HG03571 (cell line): ENCODE measurements around the gene CHAC2.
"Not testable (repeated sequence)": the region's sequence is repeated elsewhere in the genome, so short reads cannot be mapped to it uniquely, and the experiment has no call there.

Experiments
- ATAC-seq: cut with Tn5 transposase; IDR thresholded peaks from one replicate; pipeline ENCODE4 v1.9.1; 2021; ENCODE audit not compliant: unreplicated experiment

CHAC2 gene

GRCh38 chr2:53777134-53777533 lies 9.5 kb downstream of the CHAC2 start:
- no peak for ATAC-seq

GRCh38 chr2:53778536-53779162 lies 11.0 kb downstream of the CHAC2 start:
- no peak for ATAC-seq

- ATAC-seq = no peak
Observed at GRCh38 chr2:53780056-53780455, 12.5 kb downstream of the CHAC2 start.

- no peak for ATAC-seq
Observed at GRCh38 chr2:53782676-53783075, 15.1 kb downstream of the CHAC2 start.

- no peak for ATAC-seq
Observed at GRCh38 chr2:53784436-53784835, 16.8 kb downstream of the CHAC2 start.

GRCh38 chr2:53785366-53785765 lies 17.8 kb downstream of the CHAC2 start:
- ATAC-seq = no peak

DNA sequence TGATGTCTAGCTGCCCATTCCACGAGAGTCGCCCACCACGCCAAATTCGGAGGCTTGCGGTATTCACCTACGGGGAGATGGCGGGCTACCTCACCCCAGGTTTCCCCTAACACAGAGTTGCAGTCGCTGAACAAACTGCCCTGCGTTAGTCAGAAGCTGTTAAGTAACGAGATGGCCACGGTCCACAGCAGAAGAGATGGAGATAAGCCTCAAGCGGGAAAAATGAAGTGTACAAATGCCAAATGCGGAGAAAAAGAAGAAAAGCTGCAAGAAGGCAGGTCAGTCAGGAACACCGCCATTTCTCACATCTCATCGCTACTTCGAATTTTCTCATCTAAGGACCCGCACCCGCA lies 18.7 kb downstream of the CHAC2 start:
- peak; percentile 6 for ATAC-seq

- peak; percentile 95 for ATAC-seq
Observed at GRCh38 chr2:53786705-53787613, 19.4 kb downstream of the CHAC2 start, which contains the start of the genes ASB3 and ERLEC1. Gene ASB3 (minus strand): TSS chr2:53786953. CDS start chr2:53765572, 21,381 bp downstream. Gene ERLEC1 (plus strand): TSS chr2:53787044. CDS start chr2:53787211, 167 bp downstream.

DNA sequence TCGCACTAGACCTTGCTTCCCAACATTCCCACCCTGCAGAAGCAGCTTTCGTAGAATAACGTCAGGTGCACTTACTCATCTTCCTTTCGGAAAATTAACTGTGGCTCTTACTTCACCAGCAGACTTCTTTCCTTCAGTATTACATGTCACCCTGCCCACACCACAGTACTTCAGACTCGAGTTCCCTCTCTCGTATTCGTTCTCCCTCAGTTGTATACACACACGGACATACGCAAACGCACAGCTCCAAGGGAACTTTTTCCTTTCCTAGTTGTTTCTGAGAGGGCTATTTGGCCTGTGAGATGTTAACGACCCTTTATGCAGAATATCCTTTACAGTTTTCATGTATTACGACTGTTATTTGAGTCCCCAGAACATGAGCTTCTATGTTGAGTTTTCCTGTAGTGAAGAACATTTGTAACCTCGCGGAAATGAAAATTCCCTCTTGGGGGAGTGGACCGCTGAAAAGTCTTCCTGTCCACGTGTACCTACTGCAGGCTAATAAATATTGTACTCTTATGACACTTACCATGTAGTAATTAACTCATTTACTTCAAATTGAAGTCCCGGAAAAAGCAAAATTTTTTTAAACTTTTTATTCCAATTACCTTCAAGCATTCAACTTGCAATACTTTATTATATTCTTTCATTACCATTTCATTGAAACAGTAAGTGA lies 20.1 kb downstream of the CHAC2 start:
- ATAC-seq = peak; percentile 8

GRCh38 chr2:53793261-53793660 lies 25.7 kb downstream of the CHAC2 start:
- ATAC-seq = no peak

DNA sequence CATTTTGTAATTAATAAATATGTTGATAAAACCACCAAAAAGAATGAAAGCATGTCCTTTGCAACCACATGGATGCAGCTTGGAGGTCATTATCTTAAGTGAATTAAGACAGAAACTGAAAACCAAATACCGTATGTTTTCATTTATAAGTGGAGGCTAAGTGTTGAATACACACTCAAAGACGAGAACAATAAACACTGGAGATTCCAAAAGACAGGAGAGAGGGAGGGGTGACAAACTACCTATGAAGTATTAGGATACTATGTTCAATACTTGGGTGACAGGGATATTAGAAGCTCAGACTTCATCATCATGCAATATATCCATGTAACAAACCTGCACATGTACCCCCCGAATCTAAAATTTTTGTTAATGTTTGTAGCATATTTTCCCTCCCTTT lies 26.2 kb downstream of the CHAC2 start:
- ATAC-seq = no peak

DNA sequence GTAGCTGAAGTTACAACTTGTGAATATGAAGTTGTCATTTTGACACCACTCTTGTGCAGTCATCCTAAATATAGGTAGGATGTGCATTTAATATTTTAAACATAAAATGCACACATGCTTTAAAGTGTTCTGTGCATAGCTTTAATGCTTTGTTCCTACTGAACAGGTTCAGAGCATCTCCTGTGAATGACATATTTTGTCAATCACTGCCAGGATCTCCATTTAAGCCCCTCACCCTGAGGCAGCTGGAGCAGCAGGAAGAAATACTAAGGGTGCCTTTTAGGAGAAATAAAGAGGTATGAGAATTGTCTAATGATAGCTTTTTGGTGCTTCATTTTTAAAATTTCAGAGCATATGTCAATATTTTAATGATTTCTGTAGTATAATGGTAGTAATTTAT lies 33.9 kb downstream of the CHAC2 start:
- no peak for ATAC-seq

GRCh38 chr2:53802617-53803151 lies 35.1 kb downstream of the CHAC2 start:
- no peak for ATAC-seq

- ATAC-seq = no peak
Observed at GRCh38 chr2:53811601-53812000, 44.0 kb downstream of the CHAC2 start.

GRCh38 chr2:53813151-53813550 lies 45.5 kb downstream of the CHAC2 start:
- no peak for ATAC-seq

GRCh38 chr2:53818854-53819435 lies 51.3 kb downstream of the CHAC2 start:
- no peak for ATAC-seq

DNA sequence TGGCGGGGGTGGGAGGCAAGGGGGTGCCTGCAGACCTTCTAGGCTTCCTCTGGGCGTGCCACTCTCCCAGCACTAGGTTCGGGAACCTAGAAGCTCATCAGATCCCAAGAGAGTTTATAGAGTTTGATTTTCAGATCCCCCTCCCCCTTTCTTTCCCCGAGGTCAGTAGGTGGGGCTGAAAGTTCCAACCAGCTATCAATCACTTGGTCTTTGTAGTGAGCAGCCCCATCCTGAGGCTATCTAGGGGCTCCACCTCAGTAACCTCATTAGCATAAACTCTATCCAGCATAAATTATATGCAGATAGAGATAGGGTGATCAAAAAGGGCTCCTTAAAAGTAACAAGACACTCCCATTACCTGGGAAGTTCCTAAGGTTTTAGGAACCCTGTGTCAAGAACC lies 52.0 kb downstream of the CHAC2 start:
- ATAC-seq = no peak

GRCh38 chr2:53820048-53820447 lies 52.4 kb downstream of the CHAC2 start:
- ATAC-seq = no peak

DNA sequence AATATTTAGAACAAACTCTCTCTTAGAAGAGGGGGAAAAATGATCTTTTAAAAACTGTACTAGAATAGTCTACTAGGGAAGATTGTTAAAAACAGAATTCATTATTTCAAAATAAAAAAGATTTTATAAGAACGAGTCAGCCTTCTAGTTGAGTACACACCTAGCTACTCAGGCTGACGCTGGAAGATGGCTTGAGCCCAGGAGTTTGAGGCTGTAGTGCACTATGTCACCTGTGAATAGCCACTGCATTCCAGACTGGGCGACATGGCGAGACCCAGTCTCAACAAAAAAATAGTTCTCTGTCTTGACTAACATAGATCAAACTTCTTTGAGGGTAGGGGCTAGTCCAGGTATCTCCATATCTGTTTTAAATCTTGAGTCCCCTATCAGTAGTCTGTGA lies 53.1 kb downstream of the CHAC2 start:
- ATAC-seq = no peak

- no peak for ATAC-seq
Observed at GRCh38 chr2:53821810-53822209, 54.2 kb downstream of the CHAC2 start.

- not testable (repeated sequence) for ATAC-seq
Observed at GRCh38 chr2:53823639-53824038, 56.0 kb downstream of the CHAC2 start.
